Activated CD4-positive, alpha-beta T cell treated with anti-CD3 and anti-CD28 coated beads for 36 hours (primary cell): ENCODE measurements around the gene AHRR. TPM values are rescaled to one million over a fixed set of nuclear protein-coding genes. Genes with fewer than 3 reads are reported as not detected.

Experiments
- ATAC-seq: fragments of 200-7000 bp; cut with Tn5 transposase; one replicate; pipeline ENCODE4 v1.10.0; 2021; ENCODE audit warnings: mild to moderate bottlenecking, moderate library complexity
- CTCF ChIA-PET: fragments of 350-600 bp; sonication (Branson Sonifier 250); formaldehyde crosslinking; loops from one replicate; lab custom pipeline; 2021; ENCODE audit warnings: antibody characterized with exemption; lab: Charles Lee
- POLR2A ChIA-PET: fragments of 350-600 bp; sonication (Branson Sonifier 250); formaldehyde crosslinking; loops from one replicate; lab custom pipeline; 2021; ENCODE audit warnings: antibody characterized with exemption, inconsistent platforms; lab: Charles Lee
- DNase-seq: peaks from one replicate; pipeline ENCODE4 v3.0.0-alpha.2; 2020
- H3K27ac Mint-ChIP-seq: one replicate; pipeline ENCODE4 v1.8.0; 2021; ENCODE audit warnings: mixed read lengths
- H3K27me3 Mint-ChIP-seq: one replicate; pipeline ENCODE4 v1.8.0; 2021; ENCODE audit warnings: mixed read lengths
- H3K36me3 Mint-ChIP-seq: one replicate; pipeline ENCODE4 v1.8.0; 2021; ENCODE audit warnings: low read depth, mixed read lengths
- H3K4me1 Mint-ChIP-seq: one replicate; pipeline ENCODE4 v1.8.0; 2021; ENCODE audit warnings: mixed read lengths
- H3K4me3 Mint-ChIP-seq: one replicate; pipeline ENCODE4 v1.8.0; 2021; ENCODE audit warnings: mild to moderate bottlenecking, moderate library complexity, mixed read lengths
- H3K9me3 Mint-ChIP-seq: one replicate; pipeline ENCODE4 v1.8.0; 2021; ENCODE audit warnings: low read depth, mixed read lengths
- intact Hi-C, 2 experiments: fragments of 100-400 bp; cut with DNase I in 1 of 2; cut with micrococcal nuclease in 1 of 2; formaldehyde crosslinking; loops; one replicate each; pipeline versions ENCODE4 v1.14.2 to v1.15.1; 2022 to 2024; cut with DNase I, micrococcal nuclease
- total RNA-seq, 2 experiments: library from RNA; stranded (reverse); gene quantifications; one replicate each; pipeline ENCODE4 v1.2.3, GENCODE V29; 2021

AHRR gene
- total RNA-seq, 2 experiments from 2014 or later: 15.1 to 20.5 TPM

GRCh38 chr5:385321-385720 is 63.8 kb downstream of the AHRR start:
- Mint-ChIP-seq H3K27me3 (no peaks in the 10 kb centered on the region), H3K36me3 (peaks cover 54% of the 10 kb centered on the region), H3K27ac (no peak overlapping the region), H3K4me3 (no peak overlapping the region), H3K4me1 (peaks cover 20% of the 10 kb centered on the region), H3K9me3 (peaks cover 20% of the 10 kb centered on the region)
- intact Hi-C loops: no loop called here
- POLR2A ChIA-PET: no interaction called here
- no peak for DNase-seq
- no peak for ATAC-seq
- CTCF ChIA-PET: interaction anchor here (0.9 kb wide), 1 partner anchor 46 kb away, joined by 4 read pairs; no protein-coding TSS in a partner anchor

DNA sequence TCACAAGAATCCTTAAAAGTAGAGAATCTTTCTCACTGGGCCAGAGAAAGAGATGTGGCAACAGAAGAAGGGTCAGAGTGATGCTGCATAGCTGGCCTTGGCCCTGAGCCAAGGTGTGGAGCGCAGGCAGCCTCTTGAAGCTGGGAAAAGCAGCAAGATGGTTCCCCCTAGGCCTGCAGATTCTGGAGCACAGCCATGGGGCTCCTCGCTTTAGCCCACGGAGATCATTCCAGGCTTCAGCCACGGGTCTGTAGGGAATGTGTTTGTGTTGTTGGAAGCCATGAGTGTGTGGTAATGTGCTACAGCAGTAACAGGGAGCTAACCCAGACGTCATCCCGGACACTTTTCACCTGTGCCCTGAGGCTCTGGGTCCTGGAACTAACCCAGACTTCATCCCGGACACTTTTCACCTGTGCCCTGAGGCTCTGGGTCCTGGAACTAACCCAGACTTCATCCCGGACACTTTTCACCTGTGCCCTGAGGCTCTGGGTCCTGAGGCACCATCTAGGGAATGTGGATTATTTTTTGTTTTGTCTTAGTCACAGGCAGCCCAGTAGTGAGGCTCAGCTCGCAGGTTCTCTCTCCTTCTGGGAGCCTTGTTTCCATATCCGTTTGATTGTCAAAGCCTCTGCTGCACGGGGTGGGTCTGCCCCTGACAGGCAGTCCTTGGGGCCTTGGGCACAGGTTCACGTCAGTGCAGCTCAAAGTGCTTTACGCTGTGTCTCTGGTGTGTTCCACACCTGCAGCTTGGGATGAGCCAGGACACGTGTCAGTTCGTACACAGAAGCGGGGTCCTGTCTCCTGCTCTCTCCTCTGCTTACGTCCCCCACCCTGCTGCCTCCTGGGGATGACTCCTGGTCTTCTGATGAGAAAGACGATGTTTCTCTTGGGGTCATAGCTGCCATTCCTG is 65.2 kb downstream of the AHRR start:
- POLR2A ChIA-PET: no interaction called here
- ATAC-seq: no peak

DNA sequence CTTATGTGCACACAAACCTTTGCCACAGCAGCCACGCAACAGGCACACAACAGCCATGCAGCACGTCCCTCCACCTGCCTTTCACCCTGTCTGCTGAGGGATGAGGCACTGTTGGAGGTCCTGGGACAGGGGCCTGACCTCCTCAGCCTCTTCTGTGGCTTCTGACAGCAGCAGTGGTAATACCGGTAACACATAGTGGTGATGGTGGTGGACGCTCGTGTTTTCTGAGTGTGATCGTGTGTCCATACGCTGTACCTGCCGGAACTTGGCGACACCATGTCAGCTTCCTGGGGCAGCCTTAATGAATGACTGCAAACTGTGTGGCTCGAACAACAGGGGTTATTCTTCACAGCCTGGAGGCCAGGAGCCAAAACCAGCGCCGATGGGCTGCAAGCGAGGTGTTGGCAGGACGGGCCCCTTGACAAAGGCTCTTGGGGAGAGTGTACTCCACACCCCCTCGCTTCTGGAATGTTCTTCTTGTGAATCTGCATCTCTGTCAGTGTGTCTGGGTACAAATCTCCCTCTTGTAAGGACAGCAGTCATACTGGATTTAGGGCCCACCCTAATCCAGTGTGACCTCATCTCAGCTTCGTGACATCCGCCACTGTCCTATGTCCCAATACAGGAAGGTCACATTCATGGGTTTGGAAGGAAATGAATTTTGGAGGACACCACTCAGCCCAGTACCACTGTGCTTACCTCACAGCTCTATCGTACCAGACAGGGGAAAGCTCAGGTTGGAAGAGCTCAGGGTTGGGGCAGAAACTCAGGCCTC is 66.2 kb downstream of the AHRR start:
- intact Hi-C loops: no loop called here
- POLR2A ChIA-PET: no interaction called here
- DNase-seq: no peak

More for the DNA sequence above, 65.2 kb downstream of the AHRR start:
- Mint-ChIP-seq H3K36me3 (peaks cover 48% of the 10 kb centered on the region), H3K4me1 (peaks cover 24% of the 10 kb centered on the region), H3K27me3 (no peaks in the 10 kb centered on the region), H3K4me3 (no peak overlapping the region), H3K9me3 (peaks cover 19% of the 10 kb centered on the region), H3K27ac (peak overlapping the region; percentile 10)
- CTCF ChIA-PET: interaction anchor here (0.5 to 0.6 kb wide), 2 partner anchors 52 to 102 kb away, joined by 3 read pairs; no protein-coding TSS in a partner anchor
- intact Hi-C loops: no loop called here
- no peak for DNase-seq

GRCh38 chr5:388266-389196 is 67.0 kb downstream of the AHRR start:
- CTCF ChIA-PET: no interaction called here
- intact Hi-C loops: no loop called here
- Mint-ChIP-seq H3K27ac (no peak overlapping the region), H3K4me3 (no peak overlapping the region), H3K4me1 (peaks cover 24% of the 10 kb centered on the region), H3K9me3 (peaks cover 10% of the 10 kb centered on the region), H3K36me3 (peaks cover 40% of the 10 kb centered on the region), H3K27me3 (no peaks in the 10 kb centered on the region)
- no peak for ATAC-seq
- DNase-seq: no peak
- POLR2A ChIA-PET: no interaction called here

More for the DNA sequence above, 66.2 kb downstream of the AHRR start:
- no peak overlapping the region for H3K27ac Mint-ChIP-seq
- CTCF ChIA-PET: no interaction called here
- H3K36me3 Mint-ChIP-seq: peaks cover 39% of the 10 kb centered on the region
- peaks cover 10% of the 10 kb centered on the region for H3K9me3 Mint-ChIP-seq
- ATAC-seq: no peak
- no peak overlapping the region for H3K4me3 Mint-ChIP-seq
- H3K4me1 Mint-ChIP-seq: peaks cover 20% of the 10 kb centered on the region
- no peaks in the 10 kb centered on the region for H3K27me3 Mint-ChIP-seq

- DNase-seq (no peak), ATAC-seq (no peak)
- ChIA-PET CTCF (no interaction called here), POLR2A (no interaction called here)
- peaks cover 28% of the 10 kb centered on the region for H3K4me1 Mint-ChIP-seq
- intact Hi-C loops: no loop called here
- H3K36me3 Mint-ChIP-seq: peaks cover 35% of the 10 kb centered on the region
- H3K27me3 Mint-ChIP-seq: no peaks in the 10 kb centered on the region
- H3K9me3 Mint-ChIP-seq: peaks cover 10% of the 10 kb centered on the region
- H3K4me3 Mint-ChIP-seq: no peak overlapping the region
- no peak overlapping the region for H3K27ac Mint-ChIP-seq
Observed at GRCh38 chr5:389197-389821, 67.8 kb downstream of the AHRR start.

GRCh38 chr5:389891-390622 is 68.5 kb downstream of the AHRR start:
- POLR2A ChIA-PET: no interaction called here
- Mint-ChIP-seq H3K36me3 (peaks cover 27% of the 10 kb centered on the region), H3K4me3 (no peak overlapping the region), H3K4me1 (peaks cover 31% of the 10 kb centered on the region), H3K9me3 (peaks cover 10% of the 10 kb centered on the region), H3K27ac (peak overlapping the region; percentile 39), H3K27me3 (no peaks in the 10 kb centered on the region)
- intact Hi-C loops: loop anchor here in 1 of 2 experiments (5.0 kb wide), 1 partner anchor 67 kb away; no protein-coding TSS in a partner anchor
- CTCF ChIA-PET: no interaction called here
- ATAC-seq (no peak), DNase-seq (no peak)

- no peaks in the 10 kb centered on the region for H3K27me3 Mint-ChIP-seq
- DNase-seq (no peak), ATAC-seq (no peak)
- intact Hi-C loops: loop anchor here in 1 of 2 experiments (5.0 kb wide), 1 partner anchor 66 kb away; no protein-coding TSS in a partner anchor
- H3K27ac Mint-ChIP-seq: no peak overlapping the region
- H3K9me3 Mint-ChIP-seq: peaks cover 4% of the 10 kb centered on the region
- H3K4me3 Mint-ChIP-seq: no peak overlapping the region
- POLR2A ChIA-PET: no interaction called here
- CTCF ChIA-PET: no interaction called here
- H3K4me1 Mint-ChIP-seq: peaks cover 32% of the 10 kb centered on the region
- peaks cover 19% of the 10 kb centered on the region for H3K36me3 Mint-ChIP-seq
Observed at GRCh38 chr5:390623-391491, 69.3 kb downstream of the AHRR start.

GRCh38 chr5:392431-392988 is 71.0 kb downstream of the AHRR start:
- POLR2A ChIA-PET: interaction anchor here (0.6 to 1.3 kb wide), 4 partner anchors 14 to 76 kb away, joined by 3 to 8 read pairs (median 6); no protein-coding TSS in a partner anchor

DNA sequence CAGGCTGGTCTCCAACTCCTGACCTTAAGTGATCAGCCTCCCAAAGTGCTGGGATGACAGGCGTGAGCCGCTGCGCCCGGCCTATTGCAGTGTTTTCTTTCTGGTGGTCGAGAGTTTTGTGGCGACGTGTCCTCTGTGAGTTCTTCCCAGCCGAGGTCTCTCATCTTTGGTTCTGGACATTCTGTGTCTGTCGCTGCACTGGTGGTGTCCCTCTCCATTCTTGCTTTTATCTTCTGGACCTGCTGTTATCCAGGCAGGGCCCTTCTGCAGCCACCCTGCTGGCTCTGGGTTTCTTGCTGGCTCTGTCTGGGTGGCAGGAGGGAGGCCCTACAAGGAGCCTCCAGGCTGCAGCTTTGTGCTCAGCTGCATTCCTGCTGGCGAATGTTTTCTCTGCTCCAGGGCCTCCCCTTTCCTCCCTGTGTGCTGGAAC is 72.3 kb downstream of the AHRR start:
- Mint-ChIP-seq H3K4me3 (peak overlapping the region; percentile 73), H3K4me1 (peaks cover 34% of the 10 kb centered on the region), H3K27me3 (no peaks in the 10 kb centered on the region), H3K36me3 (peaks cover 7% of the 10 kb centered on the region), H3K9me3 (no peaks in the 10 kb centered on the region), H3K27ac (peak overlapping the region; percentile 97)
- DNase-seq (no peak), ATAC-seq (no peak)
- CTCF ChIA-PET: interaction anchor here (1.1 to 1.5 kb wide), 2 partner anchors 74 to 77 kb away, joined by 3 to 4 read pairs; no protein-coding TSS in a partner anchor
- intact Hi-C loops: loop anchor here in 1 of 2 experiments (5.0 kb wide), 1 partner anchor 63 kb away; no protein-coding TSS in a partner anchor
- POLR2A ChIA-PET: interaction anchor here (1.3 kb wide), 1 partner anchor 15 kb away, joined by 8 read pairs; no protein-coding TSS in a partner anchor

More at GRCh38 chr5:392431-392988, 71.0 kb downstream of the AHRR start:
- CTCF ChIA-PET: interaction anchor here (0.7 to 1.5 kb wide), 5 partner anchors 14 to 116 kb away, joined by 3 to 6 read pairs (median 4); no protein-coding TSS in a partner anchor
- Mint-ChIP-seq H3K27me3 (no peaks in the 10 kb centered on the region), H3K36me3 (peaks cover 10% of the 10 kb centered on the region), H3K4me3 (peak overlapping the region; percentile 73), H3K27ac (peak overlapping the region; percentile 97), H3K4me1 (peaks cover 32% of the 10 kb centered on the region), H3K9me3 (no peaks in the 10 kb centered on the region)
- peak; percentile 95 for DNase-seq
- intact Hi-C loops: loop anchor here (1.0 to 5.0 kb wide), 5 partner anchors 13 to 121 kb away; partner anchors contain the start of gene PDCD6 (in 1 of the 2)
- ATAC-seq: peak; percentile 95
